ENCODE data around the gene TNFSF10.

- TF ChIP-seq POLR2A (IDR thresholded peaks at IDR 0.05) (no peak), CTCF (IDR thresholded peaks at IDR 0.05) (no peak)
Observed at GRCh38 chr3:172557515-172558220, 34.4 kb upstream of the TNFSF10 start.
